ENCODE data around the gene CHST11. TPM values are rescaled to one million over a fixed set of nuclear protein-coding genes. Genes with fewer than 3 reads are reported as not detected.

The CHST11 gene
- total and polyA plus RNA-seq, 9 of the 15 experiments (the other 6 are each of a cell fraction or from before 2014, with no cell fraction given) = 2.3 to 38.7 (median 15.0) TPM

GRCh38 chr12:104631867-104632266 lies 175.1 kb downstream of the CHST11 start (continued):
- TF ChIP-seq EP400 (IDR thresholded peaks at IDR 0.05) (no peak), ZNF583 (CRISPR knock-in tag; IDR thresholded peaks at IDR 0.05) (no peak), NR4A1 (CRISPR knock-in tag; IDR thresholded peaks at IDR 0.05) (no peak), NR4A1 (tag; IDR thresholded peaks at IDR 0.05) (no peak), KAT7 (CRISPR knock-in tag; IDR thresholded peaks at IDR 0.05; ENCODE audit: borderline replicate concordance) (no peak), GATAD2A (IDR thresholded peaks at IDR 0.05) (no peak)
- TF ChIP-seq, protein P1, sequence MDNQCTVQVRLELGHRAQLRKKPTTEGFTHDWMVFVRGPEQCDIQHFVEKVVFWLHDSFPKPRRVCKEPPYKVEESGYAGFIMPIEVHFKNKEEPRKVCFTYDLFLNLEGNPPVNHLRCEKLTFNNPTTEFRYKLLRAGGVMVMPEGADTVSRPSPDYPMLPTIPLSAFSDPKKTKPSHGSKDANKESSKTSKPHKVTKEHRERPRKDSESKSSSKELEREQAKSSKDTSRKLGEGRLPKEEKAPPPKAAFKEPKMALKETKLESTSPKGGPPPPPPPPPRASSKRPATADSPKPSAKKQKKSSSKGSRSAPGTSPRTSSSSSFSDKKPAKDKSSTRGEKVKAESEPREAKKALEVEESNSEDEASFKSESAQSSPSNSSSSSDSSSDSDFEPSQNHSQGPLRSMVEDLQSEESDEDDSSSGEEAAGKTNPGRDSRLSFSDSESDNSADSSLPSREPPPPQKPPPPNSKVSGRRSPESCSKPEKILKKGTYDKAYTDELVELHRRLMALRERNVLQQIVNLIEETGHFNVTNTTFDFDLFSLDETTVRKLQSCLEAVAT (IDR thresholded peaks at IDR 0.05) = no peak

DNA sequence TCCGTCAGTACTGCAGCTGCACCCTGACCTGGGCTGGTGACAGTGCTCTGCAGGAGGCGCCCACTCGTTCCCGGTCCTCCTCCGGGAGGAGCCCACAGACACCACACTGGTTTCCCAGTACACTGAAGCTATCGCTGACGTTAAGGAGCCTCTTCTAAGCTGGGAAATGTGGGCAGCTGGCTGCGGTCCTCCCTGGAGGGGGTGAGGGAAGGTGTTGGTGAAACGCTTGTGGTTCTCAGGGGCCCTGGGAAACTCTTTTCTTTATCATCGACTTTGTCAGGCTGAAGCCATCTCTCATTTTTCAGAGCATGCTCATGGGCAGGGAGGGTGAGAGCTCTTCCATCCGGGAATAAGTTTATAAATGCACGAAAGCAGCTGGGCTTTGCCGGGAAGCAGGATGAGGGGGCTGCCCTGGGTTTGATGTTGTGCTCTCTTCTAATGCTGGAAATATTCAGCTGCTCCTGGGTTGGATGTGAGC lies 176.0 kb downstream of the CHST11 start:
- DNase-seq (ENCODE audit: extremely low read depth in 1 of 4, low spot score in 3 of 4) = no peak
- in situ Hi-C loops (cut with MboI) = no loop called here
- Histone ChIP-seq H2AFZ (ENCODE audit: low read depth, low read length) (no peak overlapping the region), H3K9ac (ENCODE audit: insufficient read depth in 1 of 2, low read depth in 2 of 2, low read length in 2 of 2) (no peak overlapping the region; a peak in 1 of 4 replicates), H3K79me2 (ENCODE audit: control insufficient read depth, insufficient read depth, low read length) (peaks cover 31% of the 10 kb centered on the region), H4K20me1 (replicated peaks; ENCODE audit: control insufficient read depth, insufficient read depth, low read length) (no peaks in the 10 kb centered on the region), H3K4me2 (ENCODE audit: insufficient read depth, low read length) (no peak overlapping the region), H3K9me3 (replicated peaks; ENCODE audit: control insufficient read depth, insufficient read depth, low read depth, low read length) (peaks cover 2% of the 10 kb centered on the region; the same call in 1 of the 2 replicates), H3K9me1 (ENCODE audit: control insufficient read depth, insufficient read depth, low read length) (no peaks in the 10 kb centered on the region), H3K36me3 (ENCODE audit: control insufficient read depth, insufficient read depth, low read length) (peaks cover 11% of the 10 kb centered on the region; the same call in 2 of the 3 replicates), H3K4me3 (no peak overlapping the region), H3K27ac (ENCODE audit: extremely low read depth, low read depth, low read length) (no peak overlapping the region), H3K4me1 (replicated peaks in 1 of 2; ENCODE audit: control insufficient read depth in 2 of 2, insufficient read depth in 2 of 2, low read length in 2 of 2) (peaks cover 3 to 8% of the 10 kb centered on the region in 2 experiments; a peak in 2 of 5 replicates), H3K27me3 (ENCODE audit: control insufficient read depth in 2 of 2, insufficient read depth in 2 of 2, low read length in 2 of 2) (no peaks in the 10 kb centered on the region)
- ATAC-seq = peak; percentile 62; the same call in 2 of the 3 replicates
- BruUV-seq (replicated peaks) = no TSS peak
- 52% methylated on average over 13 of the region's 13 CpGs for WGBS (ENCODE audit: insufficient coverage, low coverage, missing lambda C conversion rate)
- TF ChIP-seq ZNF263 (CRISPR knock-in tag; IDR thresholded peaks at IDR 0.05; ENCODE audit: borderline replicate concordance) (peak; percentile 70; the same call in 1 of the 2 replicates), CSDE1 (IDR thresholded peaks at IDR 0.05) (no peak), EGR1 (conservative IDR thresholded peaks at IDR 0.05) (0 out of 2 replicates have a peak, but pooled peaks have one; percentile 9)
- ChIA-PET CTCF (ENCODE audit: low intra/inter-chr PET ratio) (no interaction called here), POLR2A (interaction anchor here (1.0 to 1.5 kb wide), 2 partner anchors 18 to 22 kb away, joined by 4 to 6 read pairs; no protein-coding TSS in a partner anchor)
- intact Hi-C loops (cut with micrococcal nuclease) = no loop called here
- FAIRE-seq = no peak
